H1 (cell line): Measurements from ENCODE around the gene EXT2. TPM values are rescaled to one million over a fixed set of nuclear protein-coding genes. Genes with fewer than 3 reads are reported as not detected.

Experiments used
- CTCF ChIA-PET: fragments of 300-600 bp; sonication (Branson Sonifier 250); formaldehyde crosslinking; loops from one replicate; lab custom pipeline; 2021; ENCODE audit not compliant: partially characterized antibody; lab: Charles Lee
- POLR2A ChIA-PET: fragments of 300-600 bp; sonication (Branson Sonifier 250); formaldehyde crosslinking; loops from one replicate; lab custom pipeline; 2021; ENCODE audit warnings: inconsistent platforms; ENCODE audit not compliant: partially characterized antibody; lab: Charles Lee
- DNase-seq, 2 experiments: peaks; one replicate each; pipeline versions ENCODE4 v3.0.0 to v3.0.0-alpha.2; 2010 to 2022; ENCODE audit warnings: low spot score in 2 of 2, low read depth in 1 of 2, mixed read lengths in 1 of 2
- FAIRE-seq: peaks from 2 replicates; lab custom pipeline; 2011; peaks lifted over from hg19 to GRCh38; lab: Jason Lieb, UNC
- H2AFZ ChIP-seq: 2 replicates; pipeline ENCODE4 v1.8.1; 2012; ENCODE audit warnings: low read length, inconsistent platforms
- H2AK5ac ChIP-seq: 2 replicates; pipeline ENCODE4 v1.6.1; 2013; ENCODE audit warnings: low read depth, low read length
- H2BK120ac ChIP-seq: replicated peaks from 2 replicates; pipeline ENCODE3; 2013; ENCODE audit warnings: low read depth, low read length, inconsistent platforms
- H2BK12ac ChIP-seq: 2 replicates; pipeline ENCODE4 v1.6.1; 2013; ENCODE audit warnings: low read depth, low read length
- H2BK15ac ChIP-seq: 2 replicates; pipeline ENCODE4 v1.6.1; 2013; ENCODE audit warnings: low read length
- H2BK20ac ChIP-seq: 2 replicates; pipeline ENCODE4 v1.6.1; 2013; ENCODE audit warnings: low read length
- H2BK5ac ChIP-seq: 2 replicates; pipeline ENCODE4 v1.6.1; 2013; ENCODE audit warnings: low read depth, low read length
- H3K14ac ChIP-seq: 2 replicates; pipeline ENCODE4 v1.6.1; 2013; ENCODE audit warnings: inconsistent platforms; ENCODE audit not compliant: insufficient read length
- H3K18ac ChIP-seq: 2 replicates; pipeline ENCODE4 v1.6.1; 2013; ENCODE audit warnings: low read length; ENCODE audit errors: extremely low read depth
- H3K23ac ChIP-seq: 2 replicates; pipeline ENCODE4 v1.6.1; 2013; ENCODE audit warnings: inconsistent platforms; ENCODE audit not compliant: insufficient read length
- H3K23me2 ChIP-seq: 2 replicates; pipeline ENCODE4 v1.6.1; 2013; ENCODE audit warnings: low read depth, low read length
- H3K27ac ChIP-seq: 2 replicates; pipeline ENCODE4 v1.6.1; 2011; ENCODE audit warnings: low read depth, low read length, inconsistent platforms
- H3K27me3 ChIP-seq, 4 experiments: replicated peaks in 1 of 4; 1 replicate in 1 of 4; 2 replicates in 3 of 4; pipeline versions ENCODE4 v1.6.1 to v1.8.1; 2011 to 2013; ENCODE audit warnings: low read length in 3 of 4, mild to moderate bottlenecking in 3 of 4, inconsistent platforms in 2 of 4, mixed read lengths in 2 of 4, moderate library complexity in 1 of 4; ENCODE audit not compliant: control insufficient read depth in 3 of 4, insufficient read depth in 3 of 4; ENCODE audit errors: extremely low read depth in 1 of 4
- H3K36me3 ChIP-seq, 4 experiments: 2 replicates each; pipeline versions ENCODE4 v1.6.1 to v1.8.1; 2011 to 2013; ENCODE audit warnings: mild to moderate bottlenecking in 4 of 4, low read length in 3 of 4, moderate library complexity in 2 of 4, control low read depth in 1 of 4, inconsistent platforms in 1 of 4; ENCODE audit not compliant: insufficient read depth in 4 of 4, control insufficient read depth in 2 of 4
- H3K4ac ChIP-seq: replicated peaks from 2 replicates; pipeline ENCODE3; 2013; ENCODE audit warnings: low read length, low read depth, mixed read lengths, inconsistent platforms; ENCODE audit not compliant: insufficient read length
- H3K4me1 ChIP-seq, 4 experiments: replicated peaks in 1 of 4; 1 replicate in 1 of 4; 2 replicates in 3 of 4; pipeline versions ENCODE4 v1.6.1 to v1.8.1; 2011 to 2013; ENCODE audit warnings: low read length in 3 of 4, inconsistent platforms in 2 of 4, mixed read lengths in 1 of 4; ENCODE audit not compliant: insufficient read depth in 4 of 4, control insufficient read depth in 3 of 4
- H3K4me2 ChIP-seq, 2 experiments: 2 replicates each; pipeline versions ENCODE4 v1.6.1 to v1.8.1; 2011 to 2013; ENCODE audit warnings: low read depth in 2 of 2, low read length in 2 of 2, control low read depth in 1 of 2, inconsistent platforms in 1 of 2, mild to moderate bottlenecking in 1 of 2; ENCODE audit not compliant: insufficient read depth in 1 of 2
- H3K4me3 ChIP-seq, 4 experiments: fragments of 200-600, 300-600 bp in 1 of 4; sonication (generic), shearing (Covaris generic), sonication (Bioruptor Twin) in 1 of 4; 2 replicates each; pipeline versions ENCODE4 v1.5.1 to v1.8.1; 2011 to 2016; ENCODE audit warnings: low read length in 4 of 4, low read depth in 3 of 4, control low read depth in 2 of 4, inconsistent platforms in 2 of 4, mild to moderate bottlenecking in 2 of 4, mixed read lengths in 1 of 4, moderate library complexity in 1 of 4; ENCODE audit not compliant: insufficient read depth in 2 of 4; ENCODE audit errors: extremely low read depth in 1 of 4
- H3K56ac ChIP-seq: replicated peaks from 2 replicates; pipeline ENCODE3; 2013; ENCODE audit warnings: low read depth, mild to moderate bottlenecking, mixed read lengths, low read length, inconsistent platforms; ENCODE audit not compliant: insufficient read length
- H3K79me1 ChIP-seq: 2 replicates; pipeline ENCODE4 v1.6.1; 2013; ENCODE audit warnings: low read depth, low read length, control low read depth
- H3K79me2 ChIP-seq, 2 experiments: 2 replicates each; pipeline versions ENCODE4 v1.6.1 to v1.8.1; 2012 to 2013; ENCODE audit warnings: low read length in 2 of 2, mild to moderate bottlenecking in 2 of 2, inconsistent platforms in 1 of 2; ENCODE audit not compliant: insufficient read depth in 2 of 2, control insufficient read depth in 1 of 2
- H3K9ac ChIP-seq, 4 experiments: replicated peaks in 1 of 4; 1 replicate in 1 of 4; 2 replicates in 3 of 4; pipeline versions ENCODE4 v1.6.1 to v1.8.1; 2011 to 2013; ENCODE audit warnings: low read depth in 3 of 4, low read length in 3 of 4, control low read depth in 2 of 4, mild to moderate bottlenecking in 2 of 4, moderate library complexity in 2 of 4, inconsistent platforms in 1 of 4; ENCODE audit errors: extremely low read depth in 1 of 4
- H3K9me3 ChIP-seq, 2 experiments: 2 replicates each; pipeline versions ENCODE4 v1.6.1 to v1.8.1; 2012 to 2013; ENCODE audit warnings: mild to moderate bottlenecking in 2 of 2, moderate library complexity in 2 of 2, control low read depth in 1 of 2, inconsistent platforms in 1 of 2, low read depth in 1 of 2, low read length in 1 of 2, mixed read lengths in 1 of 2; ENCODE audit not compliant: insufficient read depth in 2 of 2
- H4K20me1 ChIP-seq, 2 experiments: replicated peaks in 1 of 2; 2 replicates each; pipeline versions ENCODE3 to v1.8.1; 2011 to 2013; ENCODE audit warnings: inconsistent platforms in 2 of 2, low read length in 2 of 2, mild to moderate bottlenecking in 1 of 2; ENCODE audit not compliant: insufficient read depth in 2 of 2, control insufficient read depth in 1 of 2
- H4K5ac ChIP-seq: 2 replicates; pipeline ENCODE4 v1.6.1; 2013; ENCODE audit warnings: low read length, low read depth, mixed read lengths, inconsistent platforms; ENCODE audit not compliant: insufficient read length
- H4K8ac ChIP-seq: 2 replicates; pipeline ENCODE4 v1.8.0; 2013; ENCODE audit warnings: mild to moderate bottlenecking, moderate library complexity, low read length, inconsistent platforms; ENCODE audit not compliant: insufficient read depth; ENCODE audit errors: extremely low read depth
- H4K91ac ChIP-seq: replicated peaks from 2 replicates; pipeline ENCODE3; 2013; ENCODE audit warnings: low read length, mixed read lengths, inconsistent platforms; ENCODE audit not compliant: insufficient read length
- EP300 ChIP-seq, 2 experiments: IDR thresholded peaks; 1 replicate in 1 of 2; 2 replicates in 1 of 2; pipeline ENCODE4 v1.6.1; 2011 to 2012; ENCODE audit warnings: low read depth in 2 of 2, low read length in 2 of 2, mild to moderate bottlenecking in 2 of 2, borderline replicate concordance in 1 of 2, inconsistent platforms in 1 of 2, moderate library complexity in 1 of 2
- FOSL1 ChIP-seq: IDR thresholded peaks from 2 replicates; pipeline ENCODE4 v1.6.1; 2011; ENCODE audit warnings: mild to moderate bottlenecking, low read depth, low read length, moderate library complexity; ENCODE audit not compliant: insufficient read depth
- TBP ChIP-seq: IDR thresholded peaks from 2 replicates; pipeline ENCODE4 v1.6.1; 2011; ENCODE audit warnings: low read depth, low read length, improper control_type of control experiment
- ZNF274 ChIP-seq: IDR thresholded peaks from 2 replicates; pipeline ENCODE4 v1.7.0; 2012; ENCODE audit warnings: low read length, borderline replicate concordance; ENCODE audit errors: extremely low read depth
- WGBS, 2 experiments: shearing (Covaris generic) in 1 of 2; methylation state at CpG; one replicate each; pipeline versions ENCODE4 v1.1.6 to v1.1.7; 2013 to 2015; ENCODE audit warnings: low lambda C conversion rate in 2 of 2, mixed read lengths in 2 of 2, inconsistent platforms in 1 of 2, low coverage in 1 of 2, missing lambda C conversion rate in 1 of 2; ENCODE audit not compliant: insufficient replicate concordance in 2 of 2, insufficient coverage in 1 of 2, insufficient read length in 1 of 2; ENCODE audit errors: extremely low coverage in 1 of 2, missing lambda C conversion rate in 1 of 2; 5-methylcytosine and 5-hydroxymethylcytosine counted together
- polyA plus RNA-seq, 7 experiments: library from polyadenylated mRNA; depleted of rRNA in 3 of 7; stranded (reverse) in 5 of 7; unstranded in 2 of 7; fragments of >200 nt in 5 of 7; fragments of 200-250 nt in 2 of 7; gene quantifications; 1 replicate in 5 of 7; 2 replicates in 1 of 7; 4 replicates in 1 of 7; pipeline versions ENCODE4 v1.2.1 to v1.2.3, GENCODE V29; 2011 to 2013; ENCODE audit warnings: missing spikeins in 2 of 7, mixed read lengths in 2 of 7
- total RNA-seq: library from RNA; stranded (reverse); fragmentation: NEBNext Ultra II Directional; extraction: Animal tissue kit (Norgen Biotek cat#: 25700); gene quantifications from 2 replicates; pipeline ENCODE4 v1.2.1, GENCODE V29; 2021

EXT2 gene
- total and polyA plus RNA-seq, 2 of the 8 experiments (the other 6 are each of a cell fraction or from before 2014, with no cell fraction given): 29.8 to 42.8 TPM

DNA sequence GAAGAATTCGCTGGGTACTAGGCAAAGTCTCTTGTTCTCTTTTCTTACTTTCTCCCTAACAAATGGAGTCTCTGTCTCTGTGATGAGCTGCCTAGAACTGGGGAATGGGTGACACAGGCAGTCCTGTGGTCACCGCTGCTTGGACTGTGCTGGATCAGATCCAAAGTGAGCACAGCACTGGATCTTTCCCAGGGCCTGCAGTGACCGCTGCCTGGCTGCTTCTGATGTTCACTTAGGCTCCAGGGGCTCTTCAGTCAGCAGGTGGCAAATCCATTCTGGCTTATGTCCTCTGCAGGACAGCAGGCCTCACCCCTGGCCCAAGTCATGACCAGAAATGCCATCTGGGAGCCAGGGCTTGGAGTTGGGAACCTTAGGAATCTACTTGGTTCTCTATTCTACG, 61.5 kb downstream of the EXT2 start:
- Histone ChIP-seq H3K79me1 (no peaks in the 10 kb centered on the region), H3K56ac (no peak overlapping the region), H3K27ac (no peak overlapping the region), H4K20me1 (peaks cover 0 to 2% of the 10 kb centered on the region in 2 experiments), H2BK12ac (0 out of 2 replicates have a peak overlapping the region, but pooled peaks have one; percentile 75), H3K4me1 (no peaks in the 10 kb centered on the region), H3K18ac (no peak overlapping the region), H3K23ac (no peak overlapping the region), H2AFZ (no peak overlapping the region), H3K23me2 (no peaks in the 10 kb centered on the region), H4K8ac (no peak overlapping the region), H4K5ac (no peak overlapping the region), H4K91ac (no peak overlapping the region), H3K14ac (no peak overlapping the region), H3K4me3 (no peak overlapping the region), H2AK5ac (no peak overlapping the region), H2BK15ac (no peak overlapping the region), H3K9ac (no peak overlapping the region), H3K9me3 (no peaks in the 10 kb centered on the region), H2BK120ac (no peak overlapping the region), H3K4me2 (no peak overlapping the region), H3K27me3 (no peaks in the 10 kb centered on the region), H2BK5ac (no peak overlapping the region), H2BK20ac (no peak overlapping the region), H3K36me3 (no peaks in the 10 kb centered on the region), H3K79me2 (no peaks in the 10 kb centered on the region), H3K4ac (no peak overlapping the region)
- no peak for DNase-seq
- ChIA-PET CTCF (interaction anchor here (0.8 kb wide), 1 partner anchor 103 kb away, joined by 3 read pairs; no protein-coding TSS in a partner anchor), POLR2A (no interaction called here)
- FAIRE-seq: no peak
- WGBS, 2 experiments: 95% methylated on average over 4 of the region's 4 CpGs; no CpG with 5 or more reads in 1 of the 2 experiments
- TF ChIP-seq EP300 (IDR thresholded peaks at IDR 0.05; ENCODE audit: borderline replicate concordance in 1 of 2, low read depth in 2 of 2, low read length in 2 of 2): no peak
- no peak for TF ChIP-seq FOSL1
- TF ChIP-seq ZNF274: no peak
- no peak for TF ChIP-seq TBP
